ENCODE data around the gene ARHGEF17. TPM values are rescaled to one million over a fixed set of nuclear protein-coding genes. Genes with fewer than 3 reads are reported as not detected.

ARHGEF17 gene
- total and polyA plus RNA-seq, 2 of the 13 experiments (the other 11 are each of a cell fraction or from before 2014, with no cell fraction given) = 10.7 to 28.8 TPM

- TF ChIP-seq SKIL (CRISPR knock-in tag; IDR thresholded peaks at IDR 0.05; ENCODE audit: borderline replicate concordance) (peak; percentile 81; the same call in 1 of the 2 replicates), ZNF570 (CRISPR knock-in tag; IDR thresholded peaks at IDR 0.05; ENCODE audit: borderline replicate concordance) (no peak), YY1 (IDR thresholded peaks at IDR 0.05; ENCODE audit: insufficient read depth, insufficient replicate concordance, low read depth, low read length) (no peak), NCOA2 (CRISPR knock-in tag; IDR thresholded peaks at IDR 0.05) (peak; percentile 53), ERF (CRISPR knock-in tag; IDR thresholded peaks at IDR 0.05) (peak; percentile 91), CSRNP1 (CRISPR knock-in tag; IDR thresholded peaks at IDR 0.05) (no peak), MED1 (CRISPR knock-in tag; IDR thresholded peaks at IDR 0.05) (peak; percentile 79), PHB2 (IDR thresholded peaks at IDR 0.05; ENCODE audit: partially characterized antibody) (no peak), RCOR2 (CRISPR knock-in tag; IDR thresholded peaks at IDR 0.05) (0 out of 2 replicates have a peak, but pooled peaks have one; percentile 54), NFRKB (IDR thresholded peaks at IDR 0.05) (no peak), KAT8 (CRISPR knock-in tag; IDR thresholded peaks at IDR 0.05) (peak; percentile 69), ZFY (CRISPR knock-in tag; IDR thresholded peaks at IDR 0.05) (peak; percentile 88), MATR3 (CRISPR knock-in tag; IDR thresholded peaks at IDR 0.05) (no peak), LRRFIP1 (CRISPR knock-in tag; conservative IDR thresholded peaks at IDR 0.05) (no peak), ZNF775 (CRISPR knock-in tag; IDR thresholded peaks at IDR 0.05; ENCODE audit: borderline replicate concordance) (no peak), ZNF441 (CRISPR knock-in tag; IDR thresholded peaks at IDR 0.05; ENCODE audit: borderline replicate concordance) (peak; percentile 15; the same call in 1 of the 2 replicates), CEBPG (CRISPR knock-in tag; IDR thresholded peaks at IDR 0.05) (0 out of 2 replicates have a peak, but pooled peaks have one; percentile 9), NFE2 (CRISPR knock-in tag; IDR thresholded peaks at IDR 0.05) (no peak), CREB1 (IDR thresholded peaks at IDR 0.05) (0 out of 2 replicates have a peak, but pooled peaks have one; percentile 20), CREB1 (CRISPR knock-in tag; IDR thresholded peaks at IDR 0.05) (no peak), ISX (CRISPR knock-in tag; conservative IDR thresholded peaks at IDR 0.05) (0 out of 2 replicates have a peak, but pooled peaks have one; percentile 68), ZBTB2 (CRISPR knock-in tag; IDR thresholded peaks at IDR 0.05; ENCODE audit: low read depth) (peak; percentile 63), RBFOX2 (IDR thresholded peaks at IDR 0.05; ENCODE audit: low read depth, low read length) (peak; percentile 85), SMARCC2 (IDR thresholded peaks at IDR 0.05) (no peak)
These were observed 1.2 kb downstream of the ARHGEF17 start (continued) for GRCh38 chr11:73308961-73309919.

Measured in HepG2 (cell line).